Suppressor macrophage treated with lipopolysaccharide for 1 hour (primary cell): ENCODE results near the gene MYMX.

Source experiments
- DNase-seq, 3 donors: peaks; one replicate each; pipeline ENCODE4 v3.0.0-alpha.2; 2020 to 2022

Gene MYMX

DNA sequence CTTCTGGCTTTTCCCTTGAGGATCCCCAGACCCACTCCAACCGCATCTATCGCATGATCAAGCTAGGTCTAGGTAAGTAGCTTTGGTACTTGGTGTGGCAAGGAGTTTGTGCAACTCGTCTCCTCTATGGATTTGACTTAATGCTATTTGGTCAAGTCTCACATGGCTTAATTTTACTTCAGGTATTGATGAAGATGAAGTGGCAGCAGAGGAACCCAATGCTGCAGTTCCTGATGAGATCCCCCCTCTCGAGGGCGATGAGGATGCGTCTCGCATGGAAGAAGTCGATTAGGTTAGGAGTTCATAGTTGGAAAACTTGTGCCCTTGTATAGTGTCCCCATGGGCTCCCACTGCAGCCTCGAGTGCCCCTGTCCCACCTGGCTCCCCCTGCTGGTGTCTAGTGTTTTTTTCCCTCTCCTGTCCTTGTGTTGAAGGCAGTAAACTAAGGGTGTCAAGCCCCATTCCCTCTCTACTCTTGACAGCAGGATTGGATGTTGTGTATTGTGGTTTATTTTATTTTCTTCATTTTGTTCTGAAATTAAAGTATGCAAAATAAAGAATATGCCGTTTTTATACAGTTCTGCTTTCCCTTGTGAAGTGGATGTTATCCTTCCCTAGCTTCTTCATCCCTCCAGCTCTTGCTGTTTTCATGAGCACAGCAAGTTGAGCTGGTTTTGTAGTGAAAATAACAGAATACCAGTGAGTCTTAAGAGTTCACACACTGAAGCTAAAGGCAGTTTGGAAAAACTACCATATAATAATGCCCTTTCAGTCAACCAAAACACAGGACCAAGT lies 36.8 kb downstream of the MYMX start:
- peak; percentile 51 to 78 (median 60) for DNase-seq

DNA sequence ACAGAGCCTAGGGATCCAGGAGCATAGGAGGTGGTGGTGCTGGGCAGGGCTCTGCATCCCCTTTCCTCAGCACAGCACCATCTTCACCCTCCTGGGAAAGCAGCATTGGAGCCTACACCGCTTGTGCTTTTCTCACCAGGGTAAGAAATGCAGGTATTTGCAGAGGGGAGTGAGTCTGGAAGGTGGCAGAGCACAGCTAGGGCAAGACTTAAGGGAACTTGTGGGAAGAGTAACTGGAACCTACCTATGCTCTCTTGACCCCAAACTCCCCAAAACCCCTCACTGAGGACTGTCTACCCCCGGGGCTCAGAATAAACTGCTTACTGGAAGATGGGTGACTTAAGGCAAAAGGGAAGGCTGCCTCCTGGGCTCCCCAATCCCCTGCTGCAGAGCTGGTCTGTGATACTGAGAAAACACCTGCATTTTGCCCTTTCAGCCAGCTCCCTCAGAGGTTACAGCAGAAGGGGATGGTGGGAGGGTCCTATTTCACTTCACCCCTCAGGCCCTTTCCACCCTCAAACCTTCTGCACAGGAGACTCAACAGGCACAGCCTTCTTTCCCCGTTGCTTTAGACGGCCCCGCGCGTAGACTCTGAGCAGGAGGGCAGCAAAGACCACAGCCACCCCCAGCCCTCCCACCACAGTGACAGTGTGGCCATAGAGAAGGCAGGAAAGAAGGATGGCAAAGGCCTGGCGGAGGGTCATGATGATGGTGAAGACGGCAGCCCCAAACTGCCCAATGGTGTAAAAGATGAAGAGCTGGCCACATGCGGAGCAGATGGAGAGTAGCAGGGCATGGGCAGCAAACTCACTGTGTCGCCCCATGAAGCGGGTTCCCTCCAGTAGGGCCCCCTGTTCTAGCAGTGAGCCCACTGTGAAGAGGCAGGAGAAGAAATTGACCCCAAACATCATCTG lies 37.7 kb downstream of the MYMX start:
- DNase-seq, result no peak

- no peak for DNase-seq
Observed at GRCh38 chr6:44255105-44255808, 38.5 kb downstream of the MYMX start.

GRCh38 chr6:44255871-44256774 lies 39.4 kb downstream of the MYMX start:
- no peak for DNase-seq

DNA sequence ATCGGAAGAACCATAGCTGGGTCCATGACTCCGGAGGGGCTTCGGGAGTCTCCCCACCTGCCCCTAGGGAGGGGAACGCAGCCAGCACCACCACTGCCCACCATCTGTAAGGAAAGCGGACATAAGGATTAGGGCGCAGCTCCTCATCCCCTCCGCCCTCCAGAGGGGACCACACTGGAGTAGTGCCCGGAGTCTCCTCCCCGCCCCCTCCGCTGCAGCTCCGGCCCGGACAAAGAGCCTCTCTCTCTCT lies 40.0 kb downstream of the MYMX start:
- no peak for DNase-seq

DNA sequence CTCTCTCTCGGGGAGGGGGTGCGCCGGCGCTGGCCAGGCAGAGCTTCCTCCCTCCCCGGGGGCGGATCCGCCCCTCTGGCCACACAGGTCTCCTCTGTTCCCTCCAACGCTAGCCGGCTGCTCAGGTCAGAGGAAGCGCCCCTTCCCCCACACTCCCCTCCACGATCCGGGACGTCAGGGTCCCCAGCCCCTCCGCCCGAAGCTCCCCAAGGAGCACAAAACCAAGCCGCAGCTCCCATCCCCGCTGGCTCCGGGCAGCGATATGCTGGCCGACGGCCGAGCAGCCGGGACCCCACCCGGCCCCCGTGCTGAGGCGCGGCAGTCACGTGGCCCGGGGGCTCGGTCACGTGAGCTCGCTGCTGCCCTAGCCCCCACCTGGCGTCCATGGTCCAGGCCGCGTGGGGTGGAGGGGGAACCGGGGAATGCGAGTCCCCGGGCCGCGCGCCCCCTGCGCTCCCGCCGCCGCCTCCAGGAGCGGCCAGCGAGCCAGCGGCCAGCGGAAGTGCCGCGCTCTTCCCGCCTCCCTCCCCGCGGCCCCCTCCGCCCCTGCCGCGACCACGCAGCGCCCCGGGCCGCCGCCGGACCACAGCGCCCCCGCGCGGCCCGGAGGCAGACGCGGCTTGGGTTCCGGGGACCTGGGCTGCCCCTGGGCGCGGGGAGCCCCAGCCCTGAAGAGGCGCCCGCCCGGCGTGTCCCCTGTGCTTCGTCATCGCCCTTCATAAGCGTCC lies 40.5 kb downstream of the MYMX start, which contains the start of gene SLC35B2:
Gene SLC35B2, minus strand, starts transcription at position 504 of the 728 bp plus-strand sequence. Its CDS starts 118 bp downstream, at position 386.
- peak; percentile 83 to 90 (median 84) for DNase-seq

DNA sequence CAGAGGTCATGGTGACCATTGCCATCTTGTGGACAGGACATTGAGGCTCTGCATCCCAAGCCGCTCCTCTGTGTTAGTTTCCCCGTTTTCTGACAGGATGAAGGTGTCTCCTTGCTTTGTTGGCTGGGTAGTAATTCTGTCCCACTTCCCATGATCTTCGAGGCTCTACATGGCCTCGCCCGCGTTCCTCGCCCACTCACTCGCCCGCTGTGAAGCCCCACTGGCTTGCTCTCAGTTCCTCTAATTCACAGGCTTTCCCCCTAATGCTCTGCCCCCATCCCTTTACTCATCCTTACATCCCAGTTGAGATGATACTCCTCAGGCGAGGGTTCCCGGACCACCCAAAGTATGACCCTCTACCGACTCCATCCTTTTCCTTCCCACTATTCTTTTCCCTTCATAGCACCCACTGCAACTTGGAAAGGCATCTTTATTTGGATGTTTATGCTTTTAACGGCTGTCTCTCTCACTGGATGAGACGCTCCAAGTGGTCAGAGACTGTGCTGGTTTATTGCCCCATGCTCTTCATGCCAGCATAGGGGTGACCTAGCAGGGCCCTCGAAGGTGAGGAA lies 41.1 kb downstream of the MYMX start:
- DNase-seq, result peak; percentile 84 to 90 (median 89)

DNA sequence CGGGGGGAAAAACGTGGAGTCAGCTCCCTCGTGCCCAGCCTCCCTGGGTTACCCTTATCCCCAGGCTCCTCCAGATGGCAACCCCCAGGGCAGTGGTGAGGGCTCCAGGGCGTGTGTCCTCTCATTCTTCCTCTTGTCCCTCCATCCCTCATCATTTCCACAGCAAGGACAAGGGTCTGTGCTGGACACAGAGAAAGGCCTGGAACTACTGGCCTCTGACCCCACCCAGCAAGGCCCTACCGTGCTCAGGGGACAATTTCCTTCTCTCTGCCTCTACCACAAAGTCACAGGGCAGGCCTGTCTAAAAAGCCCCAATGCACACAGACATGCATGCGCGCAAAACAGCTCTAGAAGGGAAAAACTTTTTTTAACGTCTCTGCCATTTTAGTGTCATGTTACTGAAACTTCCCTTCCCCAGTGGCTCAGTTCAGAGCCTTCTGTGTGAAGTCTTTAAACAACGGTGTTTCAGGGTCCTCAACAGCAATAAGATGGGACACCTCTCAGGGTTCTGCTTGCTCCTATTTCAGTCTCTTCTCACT lies 41.7 kb downstream of the MYMX start:
- DNase-seq, result no peak

DNA sequence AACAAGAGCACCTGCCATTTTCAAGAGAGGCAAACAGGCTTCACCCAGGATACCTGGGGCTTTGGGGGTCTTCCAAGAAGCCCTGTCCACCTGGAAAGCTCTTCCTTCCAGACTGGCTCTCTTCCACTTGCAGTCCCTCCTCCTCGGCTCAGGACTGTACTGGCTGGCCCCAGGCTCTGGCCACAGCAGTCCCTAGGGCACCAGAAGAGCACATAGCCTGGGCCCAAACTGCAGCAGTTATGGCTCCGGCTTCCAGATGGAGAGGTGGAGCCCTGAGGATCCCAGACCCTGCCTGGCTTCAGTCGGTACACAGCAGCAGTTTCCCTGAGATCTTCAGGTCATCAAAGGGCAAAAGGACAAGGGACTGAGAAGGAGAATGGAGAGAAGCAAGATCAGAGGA lies 42.2 kb downstream of the MYMX start:
- DNase-seq, result no peak

DNA sequence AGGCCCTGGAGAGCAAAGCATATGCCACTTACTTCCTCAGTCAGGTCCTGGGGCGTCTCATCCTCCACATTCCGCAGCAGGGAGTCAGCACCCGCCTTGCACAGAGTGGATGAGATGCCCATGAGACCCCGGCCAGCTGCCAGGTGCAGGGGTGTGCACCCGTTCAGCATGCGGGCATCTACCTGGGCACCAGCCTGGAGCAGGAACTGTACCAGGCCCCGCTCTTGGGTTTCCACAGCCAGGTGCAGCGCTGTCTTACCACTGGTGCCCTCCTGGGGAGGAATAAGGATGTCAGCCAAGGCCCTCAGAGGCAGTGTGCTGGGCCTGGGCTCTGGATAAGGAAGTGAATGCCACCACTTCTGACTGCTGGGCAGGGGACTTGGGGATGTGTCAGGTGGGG lies 43.3 kb downstream of the MYMX start:
- DNase-seq, result no peak

- DNase-seq, result no peak
Observed at GRCh38 chr6:44260451-44261297, 43.9 kb downstream of the MYMX start.

DNA sequence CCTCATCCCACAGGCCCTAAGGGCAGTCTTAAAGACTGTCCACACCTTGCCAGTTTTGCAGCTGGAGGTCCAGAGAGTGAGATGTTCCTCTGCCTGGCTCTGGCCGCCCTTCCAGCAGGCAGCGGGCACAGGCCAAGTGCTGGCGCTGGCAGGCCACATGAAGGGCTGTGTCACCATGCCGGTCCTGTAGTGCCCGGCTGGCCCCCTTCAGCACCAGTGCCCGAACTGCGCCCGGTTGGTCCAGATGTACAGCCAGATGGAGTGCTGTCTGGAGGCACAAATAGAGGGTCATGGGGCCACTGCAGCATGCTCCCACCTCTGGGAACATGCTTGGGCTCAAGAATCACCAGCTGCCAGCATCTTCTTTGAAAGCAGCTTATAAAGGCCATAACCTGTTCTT lies 44.9 kb downstream of the MYMX start:
- no peak for DNase-seq

- peak in 2 of 3 donors; percentile 57 to 69 for DNase-seq
Observed at GRCh38 chr6:44262467-44263353, 46.0 kb downstream of the MYMX start.

- DNase-seq, result peak; percentile 74 to 86 (median 77)
Observed at GRCh38 chr6:44263354-44264100, 46.8 kb downstream of the MYMX start.

GRCh38 chr6:44264154-44265006 lies 47.7 kb downstream of the MYMX start:
- peak; percentile 81 to 87 (median 86) for DNase-seq

- peak; percentile 98 to 100 (median 99) for DNase-seq
Observed at GRCh38 chr6:44265007-44265721, 48.4 kb downstream of the MYMX start, which contains the start of gene NFKBIE. NFKBIE (minus strand) TSS chr6:44265551; CDS start chr6:44265346, 205 bp downstream.
